GM23338 (cell line): ENCODE data around the gene FADD. TPM values are rescaled to one million over a fixed set of nuclear protein-coding genes. Genes with fewer than 3 reads are reported as not detected.

Source experiments
- ATAC-seq: fragments of 200-7000 bp; cut with Tn5 transposase; 3 replicates; pipeline ENCODE4 v1.9.1; 2020
- DNase-seq: peaks from one replicate; pipeline ENCODE4 v3.0.0-alpha.2; 2015; ENCODE audit warnings: low spot score
- H2AFZ ChIP-seq: fragments of 200-600 bp; sonication (generic); 2 replicates; pipeline ENCODE4 v1.8.0; 2016; ENCODE audit warnings: antibody characterized with exemption, mild to moderate bottlenecking, moderate library complexity
- H3F3A ChIP-seq: fragments of 200-600 bp; sonication (generic); replicated peaks from 2 replicates; pipeline ENCODE4 v1.8.0; 2017; ENCODE audit warnings: antibody characterized with exemption, mixed run types, low read depth
- H3K27ac ChIP-seq: fragments of 200-600 bp; sonication (generic); 2 replicates; pipeline ENCODE4 v1.6.1; 2016; ENCODE audit warnings: low read depth
- H3K27me3 ChIP-seq: fragments of 200-600 bp; sonication (generic); 2 replicates; pipeline ENCODE4 v1.8.0; 2016; ENCODE audit warnings: mild to moderate bottlenecking, mixed run types, moderate library complexity; ENCODE audit not compliant: insufficient read depth
- H3K36me3 ChIP-seq: fragments of 200-600 bp; sonication (generic); 2 replicates; pipeline ENCODE4 v1.8.0; 2016; ENCODE audit warnings: mild to moderate bottlenecking; ENCODE audit not compliant: insufficient read depth
- H3K4me1 ChIP-seq: fragments of 200-600 bp; sonication (generic); 2 replicates; pipeline ENCODE4 v1.8.0; 2016; ENCODE audit warnings: mild to moderate bottlenecking, moderate library complexity; ENCODE audit not compliant: insufficient read depth
- H3K4me2 ChIP-seq: fragments of 200-600 bp; sonication (generic); 2 replicates; pipeline ENCODE4 v1.7.1; 2017; ENCODE audit warnings: mixed run types
- H3K4me3 ChIP-seq: fragments of 200-600 bp; sonication (generic); 2 replicates; pipeline ENCODE4 v1.6.1; 2016; ENCODE audit warnings: mixed run types
- H3K79me2 ChIP-seq: fragments of 200-600 bp; sonication (generic); replicated peaks from 2 replicates; pipeline ENCODE4 v1.8.0; 2017; ENCODE audit warnings: mild to moderate bottlenecking; ENCODE audit not compliant: insufficient read depth
- H3K9me2 ChIP-seq: fragments of 200-600 bp; sonication (generic); 2 replicates; pipeline ENCODE4 v1.8.0; 2017; ENCODE audit not compliant: insufficient read depth
- H4K20me1 ChIP-seq: fragments of 200-600 bp; sonication (generic); replicated peaks from 2 replicates; pipeline ENCODE4 v1.8.0; 2017; ENCODE audit warnings: mild to moderate bottlenecking; ENCODE audit not compliant: insufficient read depth
- H3K27ac Mint-ChIP-seq: 2 replicates; pipeline ENCODE4 v1.8.0; 2020; ENCODE audit warnings: inconsistent platforms, mild to moderate bottlenecking, moderate library complexity, mixed read lengths
- H3K27me3 Mint-ChIP-seq: 3 replicates; pipeline ENCODE4 v1.8.0; 2022; ENCODE audit warnings: low read depth, mild to moderate bottlenecking, moderate library complexity, mixed read lengths, inconsistent platforms; ENCODE audit not compliant: insufficient read depth, poor library complexity
- H3K36me3 Mint-ChIP-seq: 3 replicates; pipeline ENCODE4 v1.8.0; 2021; ENCODE audit warnings: low read depth, mild to moderate bottlenecking, inconsistent platforms, moderate library complexity, mixed read lengths
- H3K4me1 Mint-ChIP-seq: 3 replicates; pipeline ENCODE4 v1.8.0; 2020; ENCODE audit warnings: mild to moderate bottlenecking, inconsistent platforms, mixed read lengths
- H3K4me3 Mint-ChIP-seq: 3 replicates; pipeline ENCODE4 v1.8.0; 2021; ENCODE audit warnings: moderate library complexity, mild to moderate bottlenecking, inconsistent platforms, mixed read lengths
- H3K9me3 Mint-ChIP-seq: 3 replicates; pipeline ENCODE4 v1.8.0; 2020; ENCODE audit warnings: moderate library complexity, mild to moderate bottlenecking, inconsistent platforms, mixed read lengths
- EZH2phosphoT487 ChIP-seq: fragments of 200-600 bp; sonication (generic); IDR thresholded peaks from one replicate; pipeline ENCODE4 v1.8.1; 2018; ENCODE audit warnings: antibody characterized with exemption; ENCODE audit not compliant: unreplicated experiment
- JUNB ChIP-seq: IDR thresholded peaks from one replicate; pipeline ENCODE4 v1.6.1; 2016; ENCODE audit warnings: antibody characterized with exemption; ENCODE audit not compliant: unreplicated experiment
- NANOG ChIP-seq: IDR thresholded peaks from 2 replicates; pipeline ENCODE4 v1.6.1; 2016; ENCODE audit warnings: antibody characterized with exemption, borderline replicate concordance
- POLR2AphosphoS5 ChIP-seq: IDR thresholded peaks from 2 replicates; pipeline ENCODE4 v1.6.1; 2016; ENCODE audit warnings: antibody characterized with exemption, low read depth
- STAT1 ChIP-seq: IDR thresholded peaks from one replicate; pipeline ENCODE4 v1.6.1; 2016; ENCODE audit warnings: antibody characterized with exemption; ENCODE audit not compliant: unreplicated experiment
- ZNF114 ChIP-seq: fragments of 250-450 bp; sonication (Bioruptor Pico); IDR thresholded peaks from 2 replicates; pipeline ENCODE4 v1.5.0; 2020; ENCODE audit warnings: mild to moderate bottlenecking, moderate library complexity
- ZNF331 ChIP-seq: fragments of 250-450 bp; sonication (Bioruptor Pico); IDR thresholded peaks from 2 replicates; pipeline ENCODE4 v1.5.0; 2020; ENCODE audit warnings: low read depth, mild to moderate bottlenecking, moderate library complexity
- polyA plus RNA-seq: library from polyadenylated mRNA; unstranded; fragments of >200 nt; fragmentation: Nextera tagmentation; extraction: Ambion mirVana; gene quantifications from 2 replicates; pipeline ENCODE4 v1.2.1, GENCODE V29; 2016
- total RNA-seq: library from RNA; depleted of rRNA; stranded (reverse); fragments of >200 nt; shearing (Covaris generic); gene quantifications from 2 replicates; pipeline ENCODE4 v1.2.3, GENCODE V29; 2014
- TF ChIP-seq, protein P1 (sequence below): fragments of 250-450 bp; sonication (Bioruptor Pico); IDR thresholded peaks from 2 replicates; pipeline ENCODE4 v1.5.0; 2020; ENCODE audit warnings: mild to moderate bottlenecking, moderate library complexity
- TF ChIP-seq, protein P2 (sequence below): IDR thresholded peaks from 2 replicates; pipeline ENCODE4 v1.6.1; 2016; ENCODE audit warnings: antibody characterized with exemption
- TF ChIP-seq, protein P3 (sequence below), 2 experiments: fragments of 200-600 bp in 1 of 2; sonication (generic) in 1 of 2; conservative IDR thresholded peaks; 2 replicates each; pipeline versions ENCODE4 v1.5.1 to v1.6.1; 2016 to 2017; ENCODE audit warnings: antibody characterized with exemption in 2 of 2, low read depth in 2 of 2, mild to moderate bottlenecking in 2 of 2, moderate library complexity in 1 of 2
- TF ChIP-seq, protein P4 (sequence below): IDR thresholded peaks from one replicate; pipeline ENCODE4 v1.6.1; 2018; ENCODE audit warnings: antibody characterized with exemption; ENCODE audit not compliant: unreplicated experiment

FADD gene
- total and polyA plus RNA-seq, 2 experiments from 2014 or later, result 19.7 to 65.8 TPM

DNA sequence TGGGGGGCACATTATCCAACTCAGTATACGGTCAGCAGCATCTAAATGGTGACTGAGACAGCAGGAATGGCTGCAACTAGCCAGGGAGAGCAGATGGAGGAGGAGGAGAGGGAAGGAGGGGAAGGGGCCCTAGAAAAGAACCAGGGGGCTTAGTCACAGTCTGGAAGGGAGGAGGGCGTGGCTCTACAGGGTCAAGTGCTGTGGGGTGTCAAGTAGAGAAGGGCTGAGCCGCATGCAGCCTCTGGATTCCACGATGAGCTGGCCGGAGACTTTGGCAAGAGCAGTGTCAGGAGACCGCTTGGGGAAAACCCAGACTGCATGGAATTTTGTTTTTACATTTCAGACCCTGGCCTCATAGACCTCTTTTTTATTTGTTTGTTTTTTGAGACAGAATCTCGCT, 41.6 kb downstream of the FADD start (continued):
- TF ChIP-seq, protein P1, sequence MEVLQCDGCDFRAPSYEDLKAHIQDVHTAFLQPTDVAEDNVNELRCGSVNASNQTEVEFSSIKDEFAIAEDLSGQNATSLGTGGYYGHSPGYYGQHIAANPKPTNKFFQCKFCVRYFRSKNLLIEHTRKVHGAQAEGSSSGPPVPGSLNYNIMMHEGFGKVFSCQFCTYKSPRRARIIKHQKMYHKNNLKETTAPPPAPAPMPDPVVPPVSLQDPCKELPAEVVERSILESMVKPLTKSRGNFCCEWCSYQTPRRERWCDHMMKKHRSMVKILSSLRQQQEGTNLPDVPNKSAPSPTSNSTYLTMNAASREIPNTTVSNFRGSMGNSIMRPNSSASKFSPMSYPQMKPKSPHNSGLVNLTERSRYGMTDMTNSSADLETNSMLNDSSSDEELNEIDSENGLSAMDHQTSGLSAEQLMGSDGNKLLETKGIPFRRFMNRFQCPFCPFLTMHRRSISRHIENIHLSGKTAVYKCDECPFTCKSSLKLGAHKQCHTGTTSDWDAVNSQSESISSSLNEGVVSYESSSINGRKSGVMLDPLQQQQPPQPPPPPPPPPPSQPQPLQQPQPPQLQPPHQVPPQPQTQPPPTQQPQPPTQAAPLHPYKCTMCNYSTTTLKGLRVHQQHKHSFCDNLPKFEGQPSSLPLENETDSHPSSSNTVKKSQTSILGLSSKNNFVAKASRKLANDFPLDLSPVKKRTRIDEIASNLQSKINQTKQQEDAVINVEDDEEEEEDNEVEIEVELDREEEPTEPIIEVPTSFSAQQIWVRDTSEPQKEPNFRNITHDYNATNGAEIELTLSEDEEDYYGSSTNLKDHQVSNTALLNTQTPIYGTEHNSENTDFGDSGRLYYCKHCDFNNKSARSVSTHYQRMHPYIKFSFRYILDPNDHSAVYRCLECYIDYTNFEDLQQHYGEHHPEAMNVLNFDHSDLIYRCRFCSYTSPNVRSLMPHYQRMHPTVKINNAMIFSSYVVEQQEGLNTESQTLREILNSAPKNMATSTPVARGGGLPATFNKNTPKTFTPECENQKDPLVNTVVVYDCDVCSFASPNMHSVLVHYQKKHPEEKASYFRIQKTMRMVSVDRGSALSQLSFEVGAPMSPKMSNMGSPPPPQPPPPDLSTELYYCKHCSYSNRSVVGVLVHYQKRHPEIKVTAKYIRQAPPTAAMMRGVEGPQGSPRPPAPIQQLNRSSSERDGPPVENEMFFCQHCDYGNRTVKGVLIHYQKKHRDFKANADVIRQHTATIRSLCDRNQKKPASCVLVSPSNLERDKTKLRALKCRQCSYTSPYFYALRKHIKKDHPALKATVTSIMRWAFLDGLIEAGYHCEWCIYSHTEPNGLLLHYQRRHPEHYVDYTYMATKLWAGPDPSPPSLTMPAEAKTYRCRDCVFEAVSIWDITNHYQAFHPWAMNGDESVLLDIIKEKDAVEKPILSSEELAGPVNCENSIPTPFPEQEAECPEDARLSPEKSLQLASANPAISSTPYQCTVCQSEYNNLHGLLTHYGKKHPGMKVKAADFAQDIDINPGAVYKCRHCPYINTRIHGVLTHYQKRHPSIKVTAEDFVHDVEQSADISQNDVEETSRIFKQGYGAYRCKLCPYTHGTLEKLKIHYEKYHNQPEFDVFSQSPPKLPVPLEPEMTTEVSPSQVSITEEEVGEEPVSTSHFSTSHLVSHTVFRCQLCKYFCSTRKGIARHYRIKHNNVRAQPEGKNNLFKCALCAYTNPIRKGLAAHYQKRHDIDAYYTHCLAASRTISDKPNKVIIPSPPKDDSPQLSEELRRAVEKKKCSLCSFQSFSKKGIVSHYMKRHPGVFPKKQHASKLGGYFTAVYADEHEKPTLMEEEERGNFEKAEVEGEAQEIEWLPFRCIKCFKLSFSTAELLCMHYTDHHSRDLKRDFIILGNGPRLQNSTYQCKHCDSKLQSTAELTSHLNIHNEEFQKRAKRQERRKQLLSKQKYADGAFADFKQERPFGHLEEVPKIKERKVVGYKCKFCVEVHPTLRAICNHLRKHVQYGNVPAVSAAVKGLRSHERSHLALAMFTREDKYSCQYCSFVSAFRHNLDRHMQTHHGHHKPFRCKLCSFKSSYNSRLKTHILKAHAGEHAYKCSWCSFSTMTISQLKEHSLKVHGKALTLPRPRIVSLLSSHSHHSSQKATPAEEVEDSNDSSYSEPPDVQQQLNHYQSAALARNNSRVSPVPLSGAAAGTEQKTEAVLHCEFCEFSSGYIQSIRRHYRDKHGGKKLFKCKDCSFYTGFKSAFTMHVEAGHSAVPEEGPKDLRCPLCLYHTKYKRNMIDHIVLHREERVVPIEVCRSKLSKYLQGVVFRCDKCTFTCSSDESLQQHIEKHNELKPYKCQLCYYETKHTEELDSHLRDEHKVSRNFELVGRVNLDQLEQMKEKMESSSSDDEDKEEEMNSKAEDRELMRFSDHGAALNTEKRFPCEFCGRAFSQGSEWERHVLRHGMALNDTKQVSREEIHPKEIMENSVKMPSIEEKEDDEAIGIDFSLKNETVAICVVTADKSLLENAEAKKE (CRISPR knock-in tag), result no peak
- TF ChIP-seq NANOG, result no peak
- TF ChIP-seq ZNF114 (CRISPR knock-in tag), result no peak

DNA sequence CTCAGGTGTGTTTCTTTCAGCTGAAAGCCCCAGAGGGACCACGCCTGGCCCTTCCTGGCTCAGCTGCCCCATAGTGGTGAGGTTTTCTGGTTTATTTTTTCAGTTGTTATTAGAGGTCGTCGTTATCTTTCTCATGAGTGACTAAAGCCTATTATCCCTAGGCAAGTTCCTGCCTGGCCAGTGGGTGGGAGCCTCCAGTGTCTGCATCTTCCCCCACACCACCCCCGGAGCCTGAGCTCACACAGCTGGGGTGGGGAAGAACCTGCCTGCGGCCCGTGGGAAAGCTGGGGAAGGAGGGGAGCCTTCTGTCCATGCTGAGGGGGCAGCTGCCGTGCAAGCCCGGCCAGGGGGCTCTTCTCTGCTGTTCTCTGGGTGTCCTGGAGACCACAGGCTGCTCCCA, 43.1 kb downstream of the FADD start:
- Mint-ChIP-seq H3K27ac (no peak overlapping the region), H3K27me3 (peaks cover 15% of the 10 kb centered on the region), H3K9me3 (no peaks in the 10 kb centered on the region), H3K4me3 (no peak overlapping the region), H3K36me3 (no peaks in the 10 kb centered on the region), H3K4me1 (peaks cover 3% of the 10 kb centered on the region; the same call in 2 of the 3 replicates)
- no peak overlapping the region for H2AFZ ChIP-seq
- no peak for DNase-seq
- H3K4me2 ChIP-seq, result no peak overlapping the region
- no peaks in the 10 kb centered on the region for H3K36me3 ChIP-seq
- no peak for ATAC-seq
- no peaks in the 10 kb centered on the region for H3K9me2 ChIP-seq
- H4K20me1 ChIP-seq, result no peaks in the 10 kb centered on the region
- TF ChIP-seq ZNF114 (CRISPR knock-in tag), result no peak
- no peak for TF ChIP-seq NANOG
- TF ChIP-seq, protein P2, sequence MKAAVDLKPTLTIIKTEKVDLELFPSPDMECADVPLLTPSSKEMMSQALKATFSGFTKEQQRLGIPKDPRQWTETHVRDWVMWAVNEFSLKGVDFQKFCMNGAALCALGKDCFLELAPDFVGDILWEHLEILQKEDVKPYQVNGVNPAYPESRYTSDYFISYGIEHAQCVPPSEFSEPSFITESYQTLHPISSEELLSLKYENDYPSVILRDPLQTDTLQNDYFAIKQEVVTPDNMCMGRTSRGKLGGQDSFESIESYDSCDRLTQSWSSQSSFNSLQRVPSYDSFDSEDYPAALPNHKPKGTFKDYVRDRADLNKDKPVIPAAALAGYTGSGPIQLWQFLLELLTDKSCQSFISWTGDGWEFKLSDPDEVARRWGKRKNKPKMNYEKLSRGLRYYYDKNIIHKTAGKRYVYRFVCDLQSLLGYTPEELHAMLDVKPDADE, result no peak
- TF ChIP-seq EZH2phosphoT487, result no peak
- TF ChIP-seq JUNB, result no peak
- no peak for TF ChIP-seq STAT1
- TF ChIP-seq ZNF331 (CRISPR knock-in tag), result no peak
- TF ChIP-seq, protein P3, sequence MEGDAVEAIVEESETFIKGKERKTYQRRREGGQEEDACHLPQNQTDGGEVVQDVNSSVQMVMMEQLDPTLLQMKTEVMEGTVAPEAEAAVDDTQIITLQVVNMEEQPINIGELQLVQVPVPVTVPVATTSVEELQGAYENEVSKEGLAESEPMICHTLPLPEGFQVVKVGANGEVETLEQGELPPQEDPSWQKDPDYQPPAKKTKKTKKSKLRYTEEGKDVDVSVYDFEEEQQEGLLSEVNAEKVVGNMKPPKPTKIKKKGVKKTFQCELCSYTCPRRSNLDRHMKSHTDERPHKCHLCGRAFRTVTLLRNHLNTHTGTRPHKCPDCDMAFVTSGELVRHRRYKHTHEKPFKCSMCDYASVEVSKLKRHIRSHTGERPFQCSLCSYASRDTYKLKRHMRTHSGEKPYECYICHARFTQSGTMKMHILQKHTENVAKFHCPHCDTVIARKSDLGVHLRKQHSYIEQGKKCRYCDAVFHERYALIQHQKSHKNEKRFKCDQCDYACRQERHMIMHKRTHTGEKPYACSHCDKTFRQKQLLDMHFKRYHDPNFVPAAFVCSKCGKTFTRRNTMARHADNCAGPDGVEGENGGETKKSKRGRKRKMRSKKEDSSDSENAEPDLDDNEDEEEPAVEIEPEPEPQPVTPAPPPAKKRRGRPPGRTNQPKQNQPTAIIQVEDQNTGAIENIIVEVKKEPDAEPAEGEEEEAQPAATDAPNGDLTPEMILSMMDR (conservative IDR thresholded peaks at IDR 0.05; ENCODE audit: low read depth in 2 of 2), result no peak
- TF ChIP-seq, protein P4, sequence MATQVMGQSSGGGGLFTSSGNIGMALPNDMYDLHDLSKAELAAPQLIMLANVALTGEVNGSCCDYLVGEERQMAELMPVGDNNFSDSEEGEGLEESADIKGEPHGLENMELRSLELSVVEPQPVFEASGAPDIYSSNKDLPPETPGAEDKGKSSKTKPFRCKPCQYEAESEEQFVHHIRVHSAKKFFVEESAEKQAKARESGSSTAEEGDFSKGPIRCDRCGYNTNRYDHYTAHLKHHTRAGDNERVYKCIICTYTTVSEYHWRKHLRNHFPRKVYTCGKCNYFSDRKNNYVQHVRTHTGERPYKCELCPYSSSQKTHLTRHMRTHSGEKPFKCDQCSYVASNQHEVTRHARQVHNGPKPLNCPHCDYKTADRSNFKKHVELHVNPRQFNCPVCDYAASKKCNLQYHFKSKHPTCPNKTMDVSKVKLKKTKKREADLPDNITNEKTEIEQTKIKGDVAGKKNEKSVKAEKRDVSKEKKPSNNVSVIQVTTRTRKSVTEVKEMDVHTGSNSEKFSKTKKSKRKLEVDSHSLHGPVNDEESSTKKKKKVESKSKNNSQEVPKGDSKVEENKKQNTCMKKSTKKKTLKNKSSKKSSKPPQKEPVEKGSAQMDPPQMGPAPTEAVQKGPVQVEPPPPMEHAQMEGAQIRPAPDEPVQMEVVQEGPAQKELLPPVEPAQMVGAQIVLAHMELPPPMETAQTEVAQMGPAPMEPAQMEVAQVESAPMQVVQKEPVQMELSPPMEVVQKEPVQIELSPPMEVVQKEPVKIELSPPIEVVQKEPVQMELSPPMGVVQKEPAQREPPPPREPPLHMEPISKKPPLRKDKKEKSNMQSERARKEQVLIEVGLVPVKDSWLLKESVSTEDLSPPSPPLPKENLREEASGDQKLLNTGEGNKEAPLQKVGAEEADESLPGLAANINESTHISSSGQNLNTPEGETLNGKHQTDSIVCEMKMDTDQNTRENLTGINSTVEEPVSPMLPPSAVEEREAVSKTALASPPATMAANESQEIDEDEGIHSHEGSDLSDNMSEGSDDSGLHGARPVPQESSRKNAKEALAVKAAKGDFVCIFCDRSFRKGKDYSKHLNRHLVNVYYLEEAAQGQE, result no peak
- TF ChIP-seq POLR2AphosphoS5, result no peak
- H3K79me2 ChIP-seq, result no peaks in the 10 kb centered on the region
- no peaks in the 10 kb centered on the region for H3F3A ChIP-seq
- H3K27me3 ChIP-seq, result no peaks in the 10 kb centered on the region
- no peak overlapping the region for H3K27ac ChIP-seq
- no peaks in the 10 kb centered on the region for H3K4me1 ChIP-seq
- H3K4me3 ChIP-seq, result no peak overlapping the region
